Activated CD8-positive, alpha-beta T cell treated with anti-CD3 and anti-CD28 coated beads for 36 hours (primary cell): ENCODE data around the gene ZC3H10. TPM values are rescaled to one million over a fixed set of nuclear protein-coding genes. Genes with fewer than 3 reads are reported as not detected.

ENCODE experiments used
- ATAC-seq: fragments of 200-7000 bp; cut with Tn5 transposase; one replicate; pipeline ENCODE4 v1.10.0; 2021; ENCODE audit warnings: mild to moderate bottlenecking, moderate library complexity
- CTCF ChIA-PET: fragments of 350-600 bp; sonication (Branson Sonifier 250); formaldehyde crosslinking; loops from one replicate; lab custom pipeline; 2021; ENCODE audit warnings: antibody characterized with exemption; lab: Charles Lee
- POLR2A ChIA-PET: fragments of 350-600 bp; sonication (Branson Sonifier 250); formaldehyde crosslinking; loops from one replicate; lab custom pipeline; 2021; ENCODE audit warnings: antibody characterized with exemption; lab: Charles Lee
- DNase-seq: peaks from one replicate; pipeline ENCODE4 v3.0.0-alpha.2; 2020
- H3K27ac Mint-ChIP-seq: one replicate; pipeline ENCODE4 v1.8.0; 2021; ENCODE audit warnings: mild to moderate bottlenecking, mixed read lengths
- H3K27me3 Mint-ChIP-seq: one replicate; pipeline ENCODE4 v1.8.0; 2021; ENCODE audit warnings: mixed read lengths
- H3K36me3 Mint-ChIP-seq: one replicate; pipeline ENCODE4 v1.8.0; 2021; ENCODE audit warnings: low read depth, mixed read lengths
- H3K4me1 Mint-ChIP-seq: one replicate; pipeline ENCODE4 v1.8.0; 2021; ENCODE audit warnings: low read depth, mixed read lengths
- H3K4me3 Mint-ChIP-seq: one replicate; pipeline ENCODE4 v1.8.0; 2021; ENCODE audit warnings: mild to moderate bottlenecking, moderate library complexity, mixed read lengths
- H3K9me3 Mint-ChIP-seq: one replicate; pipeline ENCODE4 v1.8.0; 2021; ENCODE audit warnings: mixed read lengths
- CTCF ChIP-seq: fragments of 200-600 bp; IDR thresholded peaks from one replicate; pipeline ENCODE4 v1.8.0; 2022; ENCODE audit warnings: antibody characterized with exemption, mild to moderate bottlenecking
- intact Hi-C: fragments of 100-400 bp; cut with micrococcal nuclease; formaldehyde crosslinking; loops from one replicate; pipeline ENCODE4 v1.10.0; 2022
- total RNA-seq, 2 experiments: library from RNA; stranded (reverse); gene quantifications; one replicate each; pipeline ENCODE4 v1.2.3, GENCODE V29; 2021

Gene ZC3H10
- total RNA-seq, 2 experiments from 2014 or later: 6.8 to 7.2 TPM

DNA sequence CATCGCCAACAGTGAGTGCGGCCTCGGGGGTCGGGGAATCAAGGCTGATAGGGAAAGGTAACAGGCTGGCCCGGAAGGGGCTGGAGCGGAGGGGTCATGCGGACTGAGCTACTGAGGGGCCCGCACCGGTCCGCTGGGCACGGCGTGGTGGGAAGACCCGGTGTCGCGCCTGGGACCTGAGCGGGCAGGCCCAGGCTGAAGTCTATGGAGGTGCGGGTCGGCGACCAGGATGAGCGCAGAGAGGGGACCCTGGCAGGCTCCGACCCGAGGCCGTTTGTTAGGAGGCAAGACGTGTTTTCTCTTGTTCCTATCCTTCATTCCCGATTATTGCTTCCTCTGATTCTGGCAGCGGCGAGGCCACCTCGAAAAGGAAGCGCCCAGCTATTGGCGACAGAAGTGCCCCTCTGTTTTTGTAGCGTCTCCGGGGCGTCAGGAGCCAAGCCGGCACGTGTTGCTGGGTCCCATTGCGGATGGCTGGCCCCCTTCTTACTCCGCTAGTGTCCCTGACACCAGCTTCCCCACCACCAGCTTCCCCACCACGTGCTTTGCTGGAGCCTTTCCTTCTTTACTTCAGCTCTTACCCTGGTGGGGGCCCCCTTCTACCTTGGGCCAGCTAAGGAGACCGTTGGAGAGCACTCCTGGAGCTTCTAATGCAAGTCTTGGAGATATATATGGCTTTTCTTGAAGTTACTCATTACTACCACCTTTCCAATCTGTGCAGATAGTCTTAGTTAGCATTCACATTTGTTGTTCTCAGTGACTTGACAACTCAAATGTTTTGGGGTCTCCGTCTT lies 13.1 kb upstream of the ZC3H10 start:
- DNase-seq (peak; percentile 50), ATAC-seq (peak; percentile 1)
- Mint-ChIP-seq H3K27ac (peak overlapping the region; percentile 99), H3K27me3 (no peaks in the 10 kb centered on the region), H3K4me3 (peak overlapping the region; percentile 95), H3K4me1 (peaks cover 44% of the 10 kb centered on the region), H3K9me3 (no peaks in the 10 kb centered on the region), H3K36me3 (peaks cover 49% of the 10 kb centered on the region)
- no peak for TF ChIP-seq CTCF
- ChIA-PET CTCF (interaction anchor here (0.9 to 8.1 kb wide), 16 partner anchors 8 to 165 kb away, joined by 3 to 53 read pairs (median 6); partner anchors contain the start of genes ERBB3, ESYT1, RAB5B and SMARCC2), POLR2A (interaction anchor here (0.6 to 9.1 kb wide), 23 partner anchors 8 to 374 kb away, joined by 3 to 162 read pairs (median 6); partner anchors contain the start of genes ERBB3, ESYT1, MYL6 and PYM1)
- intact Hi-C loops: loop anchor here (1.0 kb wide), 1 partner anchor 47 kb away; the partner anchor contains the start of gene MYL6B

- ATAC-seq (no peak), DNase-seq (no peak)
- no peaks in the 10 kb centered on the region for H3K9me3 Mint-ChIP-seq
- intact Hi-C loops: no loop called here
- ChIA-PET POLR2A (interaction anchor here (0.6 to 9.1 kb wide), 12 partner anchors 12 to 178 kb away, joined by 3 to 162 read pairs (median 5); partner anchors contain the start of genes ESYT1, MYL6, PYM1 and RAB5B), CTCF (interaction anchor here (1.5 to 8.1 kb wide), 9 partner anchors 8 to 131 kb away, joined by 4 to 53 read pairs (median 8); partner anchors contain the start of genes RAB5B, SMARCC2, SUOX and ZC3H10)
- peaks cover 54% of the 10 kb centered on the region for H3K36me3 Mint-ChIP-seq
- no peaks in the 10 kb centered on the region for H3K27me3 Mint-ChIP-seq
- H3K4me3 Mint-ChIP-seq: peak overlapping the region; percentile 95
- H3K4me1 Mint-ChIP-seq: peaks cover 46% of the 10 kb centered on the region
- TF ChIP-seq CTCF: no peak
- H3K27ac Mint-ChIP-seq: peak overlapping the region; percentile 99
These were observed 12.5 kb upstream of the ZC3H10 start for GRCh38 chr12:56105609-56105902.

GRCh38 chr12:56107242-56107641 lies 10.8 kb upstream of the ZC3H10 start:
- no peak for DNase-seq
- Mint-ChIP-seq H3K27me3 (no peaks in the 10 kb centered on the region), H3K27ac (peak overlapping the region; percentile 77), H3K4me1 (peaks cover 39% of the 10 kb centered on the region), H3K9me3 (no peaks in the 10 kb centered on the region), H3K36me3 (peaks cover 69% of the 10 kb centered on the region), H3K4me3 (peak overlapping the region; percentile 28)
- no peak for TF ChIP-seq CTCF
- ChIA-PET CTCF (interaction anchor here (1.0 to 8.1 kb wide), 4 partner anchors 11 to 369 kb away, joined by 3 to 53 read pairs (median 8); partner anchors contain the start of gene ZC3H10), POLR2A (interaction anchor here (0.6 to 9.1 kb wide), 5 partner anchors 10 to 67 kb away, joined by 3 to 162 read pairs (median 4); partner anchors contain the start of genes RPL41 and ZC3H10)
- intact Hi-C loops: no loop called here
- no peak for ATAC-seq

- no peak for TF ChIP-seq CTCF
- Mint-ChIP-seq H3K9me3 (no peaks in the 10 kb centered on the region), H3K27ac (peak overlapping the region; percentile 73), H3K36me3 (peaks cover 83% of the 10 kb centered on the region), H3K4me1 (peaks cover 31% of the 10 kb centered on the region), H3K4me3 (no peak overlapping the region), H3K27me3 (no peaks in the 10 kb centered on the region)
- DNase-seq (no peak), ATAC-seq (no peak)
- intact Hi-C loops: no loop called here
- POLR2A ChIA-PET: interaction anchor here (0.8 to 9.1 kb wide), 8 partner anchors 7 to 65 kb away, joined by 3 to 162 read pairs (median 4); partner anchors contain the start of genes ESYT1, RPL41 and ZC3H10
- CTCF ChIA-PET: interaction anchor here (1.3 kb wide), 1 partner anchor 63 kb away, joined by 5 read pairs; no protein-coding TSS in a partner anchor
These were observed 7.5 kb upstream of the ZC3H10 start for GRCh38 chr12:56110571-56110970.
